HFFc6 (cell line): ENCODE results near the gene GIPC2. TPM values are rescaled to one million over a fixed set of nuclear protein-coding genes. Genes with fewer than 3 reads are reported as not detected.

Source experiments
- DNase-seq: peaks from one replicate; pipeline ENCODE4 v3.0.0-alpha.2; 2018
- H3K27ac Mint-ChIP-seq: 2 replicates; pipeline ENCODE4 v1.8.0; 2020; ENCODE audit warnings: mild to moderate bottlenecking, mixed read lengths
- H3K27me3 Mint-ChIP-seq: 2 replicates; pipeline ENCODE4 v1.8.0; 2021; ENCODE audit warnings: mild to moderate bottlenecking, moderate library complexity, mixed read lengths; ENCODE audit not compliant: insufficient read depth
- H3K36me3 Mint-ChIP-seq: 2 replicates; pipeline ENCODE4 v1.8.0; 2021; ENCODE audit warnings: low read depth, mixed read lengths
- H3K4me1 Mint-ChIP-seq: 2 replicates; pipeline ENCODE4 v1.8.0; 2020; ENCODE audit warnings: low read depth, mixed read lengths
- H3K4me3 Mint-ChIP-seq: 2 replicates; pipeline ENCODE4 v1.8.0; 2020; ENCODE audit warnings: mild to moderate bottlenecking, moderate library complexity, mixed read lengths
- H3K9me3 Mint-ChIP-seq: 2 replicates; pipeline ENCODE4 v1.8.0; 2020; ENCODE audit warnings: mild to moderate bottlenecking, mixed read lengths
- CTCF ChIP-seq: fragments of 200-600 bp; sonication (generic); IDR thresholded peaks from 2 replicates; pipeline ENCODE4 v1.5.0; 2021; ENCODE audit warnings: antibody characterized with exemption, mild to moderate bottlenecking
- total RNA-seq, 6 experiments: library from RNA; stranded (reverse); fragmentation: NEBNext Ultra II Directional; extraction: Animal tissue kit (Norgen Biotek cat#: 25700); gene quantifications; 2 replicates in 1 of 6; 3 replicates in 5 of 6; pipeline ENCODE4 v1.2.3, GENCODE V29; 2021

Gene GIPC2
- total RNA-seq, 6 experiments from 2014 or later = 0.17 to 1.00 (median 0.26) TPM

GRCh38 chr1:78091886-78092285 lies 46.1 kb downstream of the GIPC2 start:
- H3K9me3 Mint-ChIP-seq = peaks cover 2% of the 10 kb centered on the region
- no peaks in the 10 kb centered on the region; the same call in 1 of the 2 replicates for H3K27me3 Mint-ChIP-seq
- no peak for TF ChIP-seq CTCF
- no peak for DNase-seq
- H3K27ac Mint-ChIP-seq = peak overlapping the region; percentile 73
- peaks cover 2% of the 10 kb centered on the region for H3K36me3 Mint-ChIP-seq
- peaks cover 84% of the 10 kb centered on the region for H3K4me1 Mint-ChIP-seq
- H3K4me3 Mint-ChIP-seq = no peak overlapping the region

- no peak for TF ChIP-seq CTCF
- Mint-ChIP-seq H3K4me1 (peaks cover 92% of the 10 kb centered on the region), H3K27me3 (no peaks in the 10 kb centered on the region; the same call in 1 of the 2 replicates), H3K36me3 (peaks cover 4% of the 10 kb centered on the region), H3K9me3 (no peaks in the 10 kb centered on the region), H3K4me3 (peak overlapping the region; percentile 12; the same call in 1 of the 2 replicates), H3K27ac (peak overlapping the region; percentile 55)
- peak; percentile 51 for DNase-seq
Observed at GRCh38 chr1:78092643-78093042, 46.9 kb downstream of the GIPC2 start.

GRCh38 chr1:78093560-78093959 lies 47.8 kb downstream of the GIPC2 start:
- peaks cover 91% of the 10 kb centered on the region for H3K4me1 Mint-ChIP-seq
- no peak for DNase-seq
- no peak for TF ChIP-seq CTCF
- no peak overlapping the region for H3K27ac Mint-ChIP-seq
- H3K4me3 Mint-ChIP-seq = no peak overlapping the region
- H3K36me3 Mint-ChIP-seq = peaks cover 8% of the 10 kb centered on the region
- no peaks in the 10 kb centered on the region for H3K9me3 Mint-ChIP-seq
- no peaks in the 10 kb centered on the region; the same call in 1 of the 2 replicates for H3K27me3 Mint-ChIP-seq

- peak overlapping the region; percentile 3; the same call in 1 of the 2 replicates for H3K4me3 Mint-ChIP-seq
- no peaks in the 10 kb centered on the region; the same call in 1 of the 2 replicates for H3K27me3 Mint-ChIP-seq
- no peak for DNase-seq
- H3K36me3 Mint-ChIP-seq = peaks cover 10% of the 10 kb centered on the region
- peak overlapping the region; percentile 88 for H3K27ac Mint-ChIP-seq
- no peak for TF ChIP-seq CTCF
- H3K9me3 Mint-ChIP-seq = no peaks in the 10 kb centered on the region
- peaks cover 89% of the 10 kb centered on the region for H3K4me1 Mint-ChIP-seq
Observed at GRCh38 chr1:78094639-78095038, 48.9 kb downstream of the GIPC2 start.

- no peaks in the 10 kb centered on the region; the same call in 1 of the 2 replicates for H3K27me3 Mint-ChIP-seq
- H3K9me3 Mint-ChIP-seq = no peaks in the 10 kb centered on the region
- no peak for TF ChIP-seq CTCF
- H3K27ac Mint-ChIP-seq = peak overlapping the region; percentile 88
- H3K36me3 Mint-ChIP-seq = peaks cover 19% of the 10 kb centered on the region
- peak overlapping the region; percentile 62 for H3K4me3 Mint-ChIP-seq
- H3K4me1 Mint-ChIP-seq = peaks cover 92% of the 10 kb centered on the region
- DNase-seq = peak; percentile 88
Observed at GRCh38 chr1:78095593-78095992, 49.8 kb downstream of the GIPC2 start.
